Esophagus muscularis mucosa (tissue), 3 donors: ENCODE data around the gene DENND11.

Source experiments
- POLR2A ChIP-seq: fragments of 450-650 bp; IDR thresholded peaks from one replicate; pipeline ENCODE4 v1.6.1; 2017; ENCODE audit warnings: antibody characterized with exemption, moderate library complexity, mild to moderate bottlenecking, low read depth
- TF ChIP-seq, protein P1 (sequence below), 3 experiments: fragments of 200-600 bp in 2 of 3; fragments of 450-650 bp in 1 of 3; sonication (generic) in 2 of 3; IDR thresholded peaks; one replicate each; pipeline ENCODE4 v1.5.1; 2017 to 2019; ENCODE audit warnings: antibody characterized with exemption in 3 of 3, mild to moderate bottlenecking in 2 of 3, moderate library complexity in 1 of 3

DNA sequence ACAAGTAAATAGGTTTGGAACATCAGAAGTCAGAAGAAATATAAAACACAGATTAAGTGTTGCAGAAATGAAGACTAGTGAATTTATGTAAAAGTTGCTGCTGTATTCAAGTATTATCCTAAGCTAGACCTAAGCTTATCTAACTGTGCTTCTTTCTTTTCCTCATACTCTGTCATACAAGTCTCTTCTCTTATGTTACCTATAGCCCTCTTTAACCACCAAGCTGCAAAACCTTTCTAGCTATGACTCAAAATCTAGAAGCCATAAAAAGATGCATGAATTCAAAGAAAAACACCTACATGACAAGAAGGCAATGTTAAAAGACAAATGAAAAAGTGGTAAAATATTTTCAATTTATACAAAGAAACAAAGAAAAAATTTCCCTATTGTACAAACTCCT, 23.0 kb downstream of the DENND11 start:
- TF ChIP-seq, protein P1, sequence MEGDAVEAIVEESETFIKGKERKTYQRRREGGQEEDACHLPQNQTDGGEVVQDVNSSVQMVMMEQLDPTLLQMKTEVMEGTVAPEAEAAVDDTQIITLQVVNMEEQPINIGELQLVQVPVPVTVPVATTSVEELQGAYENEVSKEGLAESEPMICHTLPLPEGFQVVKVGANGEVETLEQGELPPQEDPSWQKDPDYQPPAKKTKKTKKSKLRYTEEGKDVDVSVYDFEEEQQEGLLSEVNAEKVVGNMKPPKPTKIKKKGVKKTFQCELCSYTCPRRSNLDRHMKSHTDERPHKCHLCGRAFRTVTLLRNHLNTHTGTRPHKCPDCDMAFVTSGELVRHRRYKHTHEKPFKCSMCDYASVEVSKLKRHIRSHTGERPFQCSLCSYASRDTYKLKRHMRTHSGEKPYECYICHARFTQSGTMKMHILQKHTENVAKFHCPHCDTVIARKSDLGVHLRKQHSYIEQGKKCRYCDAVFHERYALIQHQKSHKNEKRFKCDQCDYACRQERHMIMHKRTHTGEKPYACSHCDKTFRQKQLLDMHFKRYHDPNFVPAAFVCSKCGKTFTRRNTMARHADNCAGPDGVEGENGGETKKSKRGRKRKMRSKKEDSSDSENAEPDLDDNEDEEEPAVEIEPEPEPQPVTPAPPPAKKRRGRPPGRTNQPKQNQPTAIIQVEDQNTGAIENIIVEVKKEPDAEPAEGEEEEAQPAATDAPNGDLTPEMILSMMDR (IDR thresholded peaks at IDR 0.05) = no peak
- TF ChIP-seq POLR2A = no peak
